WTC11 (cell line): ENCODE measurements around the gene GOLGA5. TPM values are rescaled to one million over a fixed set of nuclear protein-coding genes. Genes with fewer than 3 reads are reported as not detected.

Experiments
- ATAC-seq: fragments of 200-7000 bp; cut with Tn5 transposase; 2 replicates; pipeline ENCODE4 v1.10.0; 2021; ENCODE audit warnings: mild to moderate bottlenecking, moderate library complexity
- CTCF ChIA-PET: fragments of 300-600 bp; sonication (Branson Sonifier 250); formaldehyde crosslinking; loops from one replicate; lab custom pipeline; 2021; ENCODE audit warnings: antibody characterized with exemption; lab: Charles Lee
- POLR2A ChIA-PET: fragments of 350-600 bp; sonication (Branson Sonifier 250); formaldehyde crosslinking; loops from one replicate; lab custom pipeline; 2021; ENCODE audit warnings: antibody characterized with exemption; lab: Charles Lee
- DNase-seq: peaks from one replicate; pipeline ENCODE4 v3.0.0; 2021; ENCODE audit warnings: low spot score
- H3K27ac Mint-ChIP-seq: 2 replicates; pipeline ENCODE4 v1.8.0; 2021; ENCODE audit warnings: mixed read lengths
- H3K27me3 Mint-ChIP-seq: 2 replicates; pipeline ENCODE4 v1.8.0; 2021; ENCODE audit warnings: low read depth, mild to moderate bottlenecking, moderate library complexity, mixed read lengths
- H3K36me3 Mint-ChIP-seq: 2 replicates; pipeline ENCODE4 v1.8.0; 2021; ENCODE audit warnings: mixed read lengths
- H3K4me1 Mint-ChIP-seq: 2 replicates; pipeline ENCODE4 v1.8.0; 2022; ENCODE audit warnings: mixed read lengths
- H3K4me3 Mint-ChIP-seq: 2 replicates; pipeline ENCODE4 v1.8.0; 2021; ENCODE audit warnings: mild to moderate bottlenecking, moderate library complexity, mixed read lengths
- H3K9me3 Mint-ChIP-seq: 2 replicates; pipeline ENCODE4 v1.8.0; 2021; ENCODE audit warnings: mixed read lengths
- CREM ChIP-seq: sonication (generic); formaldehyde crosslinking; IDR thresholded peaks from 2 replicates; pipeline ENCODE4 v1.8.1; 2022; ENCODE audit warnings: mild to moderate bottlenecking, missing genetic modification reagents, moderate library complexity
- PRRX2 ChIP-seq: fragments of 250-450 bp; sonication (Bioruptor Pico); IDR thresholded peaks from 2 replicates; pipeline ENCODE4 v1.8.0; 2021; ENCODE audit warnings: mild to moderate bottlenecking
- SMAD3 ChIP-seq: sonication (generic); formaldehyde crosslinking; IDR thresholded peaks from 2 replicates; pipeline ENCODE4 v1.8.0; 2022; ENCODE audit warnings: missing genetic modification reagents, mild to moderate bottlenecking, borderline replicate concordance
- ZNF138 ChIP-seq: sonication (generic); formaldehyde crosslinking; conservative IDR thresholded peaks from 2 replicates; pipeline ENCODE4 v1.8.1; 2022; ENCODE audit warnings: mild to moderate bottlenecking, moderate library complexity, missing genetic modification reagents
- total RNA-seq: library from RNA; stranded (reverse); gene quantifications from 3 replicates; pipeline ENCODE4 v1.2.3, GENCODE V29; 2021

Gene GOLGA5
- total RNA-seq, 1 experiment from 2014 or later, result 27.0 TPM

- DNase-seq (no peak), ATAC-seq (no peak)
- Mint-ChIP-seq H3K36me3 (peaks cover 2% of the 10 kb centered on the region; the same call in 1 of the 2 replicates), H3K4me1 (no peaks in the 10 kb centered on the region), H3K27me3 (peaks cover 28% of the 10 kb centered on the region), H3K4me3 (no peak overlapping the region), H3K9me3 (peaks cover 39% of the 10 kb centered on the region)
- POLR2A ChIA-PET, result no interaction called here
- TF ChIP-seq ZNF138 (CRISPR knock-in tag) (no peak), PRRX2 (no peak), CREM (CRISPR knock-in tag) (no peak), SMAD3 (CRISPR knock-in tag) (no peak)
- TF ChIP-seq, all 79 proteins: peak for 0
- H3K27ac Mint-ChIP-seq, result no peak overlapping the region
- CTCF ChIA-PET, result no interaction called here
Measured at GRCh38 chr14:92888896-92889295, 94.8 kb downstream of the GOLGA5 start.

Other genes with a start within 250 kb of the GOLGA5 start
- gene LGMN, start 45.7 kb upstream of the GOLGA5 start, total RNA-seq, result 55.7 to 68.0 TPM (median 66.1 TPM) in 3 replicates
- gene CHGA, start 128.8 kb downstream of the GOLGA5 start, total RNA-seq, result 8.5 to 17.2 TPM (median 17.1 TPM) in 3 replicates